GM21381 (cell line): ENCODE data around the gene NAT10.

ENCODE experiments used
- ATAC-seq: cut with Tn5 transposase; IDR thresholded peaks from one replicate; pipeline ENCODE4 v1.9.1; 2021; ENCODE audit warnings: mild to moderate bottlenecking, moderate library complexity; ENCODE audit not compliant: unreplicated experiment

Gene NAT10

GRCh38 chr11:34105957-34106504, 602 bp downstream of the NAT10 start:
- no peak for ATAC-seq

GRCh38 chr11:34111722-34112270, 6.4 kb downstream of the NAT10 start:
- ATAC-seq, result no peak

GRCh38 chr11:34114014-34114413, 8.6 kb downstream of the NAT10 start:
- no peak for ATAC-seq

GRCh38 chr11:34114471-34114870, 9.0 kb downstream of the NAT10 start:
- ATAC-seq, result no peak

GRCh38 chr11:34120651-34121050, 15.2 kb downstream of the NAT10 start:
- no peak for ATAC-seq

GRCh38 chr11:34124885-34125668, 19.6 kb downstream of the NAT10 start:
- no peak for ATAC-seq

- ATAC-seq, result no peak
Observed at GRCh38 chr11:34126959-34127848, 21.8 kb downstream of the NAT10 start.

- no peak for ATAC-seq
Observed at GRCh38 chr11:34128824-34129223, 23.4 kb downstream of the NAT10 start.

GRCh38 chr11:34132261-34132965, 27.0 kb downstream of the NAT10 start:
- no peak for ATAC-seq

- no peak for ATAC-seq
Observed at GRCh38 chr11:34134765-34135164, 29.3 kb downstream of the NAT10 start.

GRCh38 chr11:34135439-34135838, 30.0 kb downstream of the NAT10 start:
- no peak for ATAC-seq

- ATAC-seq, result no peak
Observed at GRCh38 chr11:34136420-34136819, 31.0 kb downstream of the NAT10 start.

- no peak for ATAC-seq
Observed at GRCh38 chr11:34139346-34139745, 33.9 kb downstream of the NAT10 start.

- no peak for ATAC-seq
Observed at GRCh38 chr11:34140149-34140548, 34.7 kb downstream of the NAT10 start.

- no peak for ATAC-seq
Observed at GRCh38 chr11:34143048-34143447, 37.6 kb downstream of the NAT10 start.

- no peak for ATAC-seq
Observed at GRCh38 chr11:34145073-34145472, 39.6 kb downstream of the NAT10 start.

GRCh38 chr11:34145847-34146381, 40.5 kb downstream of the NAT10 start:
- ATAC-seq, result no peak

GRCh38 chr11:34146411-34146810, 41.0 kb downstream of the NAT10 start:
- ATAC-seq, result no peak

- ATAC-seq, result no peak
Observed at GRCh38 chr11:34146866-34147265, 41.4 kb downstream of the NAT10 start.

- ATAC-seq, result no peak
Observed at GRCh38 chr11:34147581-34147980, 42.2 kb downstream of the NAT10 start.
